ENCODE measurements around the gene CRB2.

The CRB2 gene

DNA sequence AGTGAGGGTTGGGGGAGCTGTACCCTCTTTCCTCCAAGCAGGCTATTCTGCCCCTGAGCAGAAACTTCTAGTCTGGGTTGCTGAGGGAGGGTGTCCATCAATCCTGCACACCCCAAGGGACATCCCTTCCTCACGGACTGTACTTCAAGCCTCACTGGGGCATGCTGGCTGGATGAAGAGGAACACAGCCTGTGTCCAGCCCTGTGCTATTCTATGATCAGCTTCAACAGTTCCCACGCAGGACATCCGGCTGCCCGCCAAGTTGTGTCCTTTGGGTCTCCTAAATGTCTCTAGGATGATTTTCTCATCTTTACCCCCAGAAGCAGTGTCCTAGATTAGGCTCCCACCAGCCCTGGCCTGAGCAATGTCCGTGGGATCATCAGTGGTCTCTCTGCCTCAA, 68.1 kb downstream of the CRB2 start:
- Histone ChIP-seq H3K36me3 (ENCODE audit: insufficient read depth, low read length) (no peaks in the 10 kb centered on the region; the same call in 1 of the 2 replicates), H3K9ac (ENCODE audit: low read depth, low read length) (no peak overlapping the region), H2AFZ (ENCODE audit: low read depth, low read length) (no peak overlapping the region), H3K27ac (ENCODE audit: low read length) (no peak overlapping the region), H3K27me3 (ENCODE audit: insufficient read depth, low read length, poor library complexity) (no peaks in the 10 kb centered on the region), H3K79me2 (ENCODE audit: insufficient read depth, low read length) (no peaks in the 10 kb centered on the region), H3K9me3 (ENCODE audit: insufficient read depth, low read length, severe bottlenecking) (no peaks in the 10 kb centered on the region), H3K4me1 (ENCODE audit: insufficient read depth, low read length) (no peaks in the 10 kb centered on the region), H3K4me3 (ENCODE audit: low read depth in 1 of 2, low read length in 2 of 2) (no peak overlapping the region), H3K4me2 (ENCODE audit: insufficient read depth, low read length) (no peak overlapping the region), H4K20me1 (ENCODE audit: insufficient read depth, low read length) (no peaks in the 10 kb centered on the region)
- TF ChIP-seq, protein P1, sequence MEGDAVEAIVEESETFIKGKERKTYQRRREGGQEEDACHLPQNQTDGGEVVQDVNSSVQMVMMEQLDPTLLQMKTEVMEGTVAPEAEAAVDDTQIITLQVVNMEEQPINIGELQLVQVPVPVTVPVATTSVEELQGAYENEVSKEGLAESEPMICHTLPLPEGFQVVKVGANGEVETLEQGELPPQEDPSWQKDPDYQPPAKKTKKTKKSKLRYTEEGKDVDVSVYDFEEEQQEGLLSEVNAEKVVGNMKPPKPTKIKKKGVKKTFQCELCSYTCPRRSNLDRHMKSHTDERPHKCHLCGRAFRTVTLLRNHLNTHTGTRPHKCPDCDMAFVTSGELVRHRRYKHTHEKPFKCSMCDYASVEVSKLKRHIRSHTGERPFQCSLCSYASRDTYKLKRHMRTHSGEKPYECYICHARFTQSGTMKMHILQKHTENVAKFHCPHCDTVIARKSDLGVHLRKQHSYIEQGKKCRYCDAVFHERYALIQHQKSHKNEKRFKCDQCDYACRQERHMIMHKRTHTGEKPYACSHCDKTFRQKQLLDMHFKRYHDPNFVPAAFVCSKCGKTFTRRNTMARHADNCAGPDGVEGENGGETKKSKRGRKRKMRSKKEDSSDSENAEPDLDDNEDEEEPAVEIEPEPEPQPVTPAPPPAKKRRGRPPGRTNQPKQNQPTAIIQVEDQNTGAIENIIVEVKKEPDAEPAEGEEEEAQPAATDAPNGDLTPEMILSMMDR (IDR thresholded peaks at IDR 0.05; ENCODE audit: borderline replicate concordance, extremely low read depth, low read length, poor library complexity, severe bottlenecking), result no peak
- no peak for TF ChIP-seq EZH2 (IDR thresholded peaks at IDR 0.05; ENCODE audit: borderline replicate concordance, low read depth, low read length, severe bottlenecking)
- ATAC-seq (ENCODE audit: insufficient read depth, low read depth), result no peak
- no peak for DNase-seq

DNA sequence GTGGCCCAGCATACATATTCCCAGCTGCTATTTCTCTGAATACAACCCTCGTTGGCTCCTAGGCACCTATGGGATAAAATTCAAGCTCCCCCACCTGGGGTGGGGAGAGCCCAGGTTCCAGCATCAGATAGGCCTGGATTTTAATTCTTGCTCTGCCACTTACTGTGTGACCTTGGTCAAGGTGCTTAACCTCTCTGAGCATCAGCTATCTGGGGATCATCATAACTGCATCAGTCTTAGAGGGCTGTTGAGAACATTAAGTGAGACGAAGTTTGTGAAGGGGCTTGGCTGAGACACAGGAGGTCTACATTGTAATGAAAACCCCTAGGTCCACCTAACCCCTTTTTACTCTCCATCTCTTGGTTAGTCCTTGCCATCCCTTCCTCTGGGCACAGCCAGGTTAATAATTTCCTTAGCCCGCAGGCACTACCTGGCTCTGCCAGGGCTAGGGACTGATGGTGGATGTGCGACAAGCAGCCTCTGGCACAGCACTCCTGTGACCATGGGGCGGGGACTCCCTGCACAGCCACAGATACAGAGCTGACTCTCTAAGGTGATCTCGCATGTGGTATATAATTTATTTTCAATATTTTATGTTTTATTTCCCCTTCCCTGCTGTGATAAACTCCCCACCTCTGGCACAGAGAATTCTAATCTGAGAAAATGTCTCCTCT, 68.7 kb downstream of the CRB2 start:
- no peaks in the 10 kb centered on the region for H3K36me3 ChIP-seq (ENCODE audit: insufficient read depth, low read length)
- no peak overlapping the region for H3K9ac ChIP-seq (ENCODE audit: low read depth, low read length)
- no peaks in the 10 kb centered on the region for H3K27me3 ChIP-seq (ENCODE audit: insufficient read depth, low read length, poor library complexity)
- H3K4me3 ChIP-seq (ENCODE audit: low read depth in 1 of 2, low read length in 2 of 2), result no peak overlapping the region
- no peaks in the 10 kb centered on the region for H3K4me1 ChIP-seq (ENCODE audit: insufficient read depth, low read length)
- no peak for TF ChIP-seq EZH2 (IDR thresholded peaks at IDR 0.05; ENCODE audit: borderline replicate concordance, low read depth, low read length, severe bottlenecking)
- TF ChIP-seq, protein P1 (IDR thresholded peaks at IDR 0.05; ENCODE audit: borderline replicate concordance, extremely low read depth, low read length, poor library complexity, severe bottlenecking), result no peak
- H3K4me2 ChIP-seq (ENCODE audit: insufficient read depth, low read length), result no peak overlapping the region
- H3K79me2 ChIP-seq (ENCODE audit: insufficient read depth, low read length), result no peaks in the 10 kb centered on the region
- no peaks in the 10 kb centered on the region for H4K20me1 ChIP-seq (ENCODE audit: insufficient read depth, low read length)
- no peak for ATAC-seq (ENCODE audit: insufficient read depth, low read depth)
- no peak for DNase-seq
- H3K27ac ChIP-seq (ENCODE audit: low read length), result no peak overlapping the region
- no peak overlapping the region for H2AFZ ChIP-seq (ENCODE audit: low read depth, low read length)
- no peaks in the 10 kb centered on the region for H3K9me3 ChIP-seq (ENCODE audit: insufficient read depth, low read length, severe bottlenecking)

DNA sequence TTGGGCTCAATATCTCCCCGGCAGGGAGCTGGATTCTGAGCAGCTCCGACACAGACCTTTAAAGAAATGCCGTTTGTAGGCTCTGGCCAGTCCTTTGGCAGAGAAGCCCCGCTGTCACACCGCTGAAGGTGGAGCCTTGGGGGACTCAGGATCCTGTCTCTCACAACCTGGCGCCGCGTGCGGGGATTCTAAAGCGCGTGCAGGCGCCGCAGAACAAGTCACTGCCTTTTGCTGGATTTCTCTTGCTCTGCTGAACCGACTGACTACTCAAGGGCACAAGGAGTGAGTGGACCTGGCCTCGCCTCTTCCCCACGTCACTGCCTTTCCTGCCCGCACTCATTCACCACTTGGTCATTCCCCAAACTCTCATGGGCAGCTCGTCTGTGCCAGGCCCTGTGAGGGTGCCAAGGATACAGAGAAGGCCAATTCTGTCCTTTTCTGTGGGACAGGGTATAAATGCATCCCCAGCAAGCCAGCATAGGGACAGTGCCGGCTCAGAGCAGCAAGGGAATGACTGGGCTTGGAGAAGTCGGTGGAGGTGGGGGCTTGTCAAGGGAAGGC, 69.3 kb downstream of the CRB2 start:
- no peak for TF ChIP-seq EZH2 (IDR thresholded peaks at IDR 0.05; ENCODE audit: borderline replicate concordance, low read depth, low read length, severe bottlenecking)
- TF ChIP-seq, protein P1 (IDR thresholded peaks at IDR 0.05; ENCODE audit: borderline replicate concordance, extremely low read depth, low read length, poor library complexity, severe bottlenecking), result no peak
- Histone ChIP-seq H3K4me3 (ENCODE audit: low read depth in 1 of 2, low read length in 2 of 2) (no peak overlapping the region), H2AFZ (ENCODE audit: low read depth, low read length) (no peak overlapping the region), H3K9me3 (ENCODE audit: insufficient read depth, low read length, severe bottlenecking) (no peaks in the 10 kb centered on the region), H3K36me3 (ENCODE audit: insufficient read depth, low read length) (no peaks in the 10 kb centered on the region), H4K20me1 (ENCODE audit: insufficient read depth, low read length) (no peaks in the 10 kb centered on the region), H3K4me1 (ENCODE audit: insufficient read depth, low read length) (no peaks in the 10 kb centered on the region), H3K27ac (ENCODE audit: low read length) (no peak overlapping the region), H3K79me2 (ENCODE audit: insufficient read depth, low read length) (no peaks in the 10 kb centered on the region), H3K9ac (ENCODE audit: low read depth, low read length) (no peak overlapping the region), H3K4me2 (ENCODE audit: insufficient read depth, low read length) (no peak overlapping the region), H3K27me3 (ENCODE audit: insufficient read depth, low read length, poor library complexity) (no peaks in the 10 kb centered on the region)
- ATAC-seq (ENCODE audit: insufficient read depth, low read depth) (no peak), DNase-seq (no peak)
